NT2/D1 (cell line): ENCODE results near the gene ATP2A2.

Experiments used
- DNase-seq: peaks from one replicate; pipeline ENCODE4 v3.0.0-alpha.2; 2011; ENCODE audit warnings: low read depth, low spot score
- H3K27me3 ChIP-seq: 2 replicates; pipeline ENCODE4 v1.6.0; 2011; ENCODE audit warnings: mild to moderate bottlenecking; ENCODE audit not compliant: insufficient read length, insufficient read depth
- H3K36me3 ChIP-seq: 2 replicates; pipeline ENCODE4 v1.6.1; 2011; ENCODE audit warnings: mild to moderate bottlenecking, low read length, mixed read lengths; ENCODE audit not compliant: insufficient read depth, insufficient read length
- H3K4me1 ChIP-seq: 2 replicates; pipeline ENCODE4 v1.5.1; 2011; ENCODE audit not compliant: insufficient read depth, insufficient read length
- H3K4me3 ChIP-seq: 2 replicates; pipeline ENCODE4 v1.5.1; 2011; ENCODE audit warnings: low read depth; ENCODE audit not compliant: insufficient read length
- H3K9ac ChIP-seq: 2 replicates; pipeline ENCODE4 v1.6.0; 2011; ENCODE audit warnings: low read depth; ENCODE audit not compliant: insufficient read length
- H3K9me3 ChIP-seq: 2 replicates; pipeline ENCODE4 v1.5.1; 2011; ENCODE audit warnings: mild to moderate bottlenecking, low read length; ENCODE audit not compliant: insufficient read depth
- SUZ12 ChIP-seq: IDR thresholded peaks from 2 replicates; pipeline ENCODE4 v1.6.1; 2011; ENCODE audit not compliant: insufficient read length, insufficient read depth; ENCODE audit errors: extremely low read depth
- YY1 ChIP-seq: IDR thresholded peaks from 2 replicates; pipeline ENCODE4 v1.6.1; 2011; ENCODE audit not compliant: insufficient read length, insufficient read depth
- ZNF274 ChIP-seq: IDR thresholded peaks from 2 replicates; pipeline ENCODE4 v1.6.1; 2011; ENCODE audit warnings: mild to moderate bottlenecking, low read depth, low read length

Gene ATP2A2

GRCh38 chr12:110365489-110366320, 84.7 kb downstream of the ATP2A2 start:
- no peak for TF ChIP-seq YY1
- TF ChIP-seq ZNF274 = no peak
- no peaks in the 10 kb centered on the region for H3K27me3 ChIP-seq
- peaks cover 9% of the 10 kb centered on the region for H3K36me3 ChIP-seq
- no peak for DNase-seq
- no peak overlapping the region for H3K4me3 ChIP-seq
- peaks cover 4% of the 10 kb centered on the region for H3K4me1 ChIP-seq
- H3K9me3 ChIP-seq = no peaks in the 10 kb centered on the region
- no peak overlapping the region for H3K9ac ChIP-seq

- no peaks in the 10 kb centered on the region for H3K27me3 ChIP-seq
- peaks cover 4% of the 10 kb centered on the region for H3K4me1 ChIP-seq
- peaks cover 17% of the 10 kb centered on the region for H3K36me3 ChIP-seq
- H3K4me3 ChIP-seq = no peak overlapping the region
- TF ChIP-seq YY1 (no peak), SUZ12 (no peak), ZNF274 (no peak)
- no peak for DNase-seq
- no peak overlapping the region for H3K9ac ChIP-seq
- no peaks in the 10 kb centered on the region for H3K9me3 ChIP-seq
Measured at GRCh38 chr12:110366321-110367142, 85.5 kb downstream of the ATP2A2 start.

GRCh38 chr12:110367181-110367864, 86.3 kb downstream of the ATP2A2 start:
- H3K9ac ChIP-seq = no peak overlapping the region
- TF ChIP-seq SUZ12 (no peak), ZNF274 (no peak), YY1 (no peak)
- no peak for DNase-seq

GRCh38 chr12:110369992-110370391, 88.9 kb downstream of the ATP2A2 start:
- H3K4me3 ChIP-seq = no peak overlapping the region
- no peaks in the 10 kb centered on the region for H3K9me3 ChIP-seq
- DNase-seq = no peak
- H3K9ac ChIP-seq = no peak overlapping the region
- peaks cover 48% of the 10 kb centered on the region for H3K36me3 ChIP-seq
- no peaks in the 10 kb centered on the region for H3K27me3 ChIP-seq
- TF ChIP-seq ZNF274 (no peak), SUZ12 (no peak)
- peaks cover 4% of the 10 kb centered on the region for H3K4me1 ChIP-seq

More at GRCh38 chr12:110367181-110367864, 86.3 kb downstream of the ATP2A2 start:
- peaks cover 24% of the 10 kb centered on the region for H3K36me3 ChIP-seq
- H3K4me3 ChIP-seq = no peak overlapping the region
- H3K9me3 ChIP-seq = no peaks in the 10 kb centered on the region
- peaks cover 4% of the 10 kb centered on the region for H3K4me1 ChIP-seq
- H3K27me3 ChIP-seq = no peaks in the 10 kb centered on the region

- DNase-seq = no peak
- Histone ChIP-seq H3K9me3 (no peaks in the 10 kb centered on the region), H3K4me3 (no peak overlapping the region), H3K4me1 (peaks cover 4% of the 10 kb centered on the region), H3K36me3 (peaks cover 56% of the 10 kb centered on the region), H3K9ac (no peak overlapping the region), H3K27me3 (no peaks in the 10 kb centered on the region)
- no peak for TF ChIP-seq ZNF274
- no peak for TF ChIP-seq SUZ12
- TF ChIP-seq YY1 = no peak
Measured at GRCh38 chr12:110370732-110371231, 89.7 kb downstream of the ATP2A2 start.

- no peak overlapping the region for H3K4me3 ChIP-seq
- no peak for DNase-seq
- TF ChIP-seq YY1 = no peak
- no peak for TF ChIP-seq SUZ12
- no peak overlapping the region for H3K9ac ChIP-seq
- peaks cover 60% of the 10 kb centered on the region for H3K36me3 ChIP-seq
- H3K4me1 ChIP-seq = peaks cover 4% of the 10 kb centered on the region
- H3K9me3 ChIP-seq = no peaks in the 10 kb centered on the region
- H3K27me3 ChIP-seq = no peaks in the 10 kb centered on the region
Measured at GRCh38 chr12:110371408-110372055, 90.5 kb downstream of the ATP2A2 start.
